NCI-H2227 (cell line): ENCODE data around the gene DLK1.

ENCODE experiments used
- DNase-seq: peaks from one replicate; lab custom pipeline; 2025; ENCODE audit not compliant: unreplicated experiment; lab: John Stamatoyannopoulos, UW

The DLK1 gene

DNA sequence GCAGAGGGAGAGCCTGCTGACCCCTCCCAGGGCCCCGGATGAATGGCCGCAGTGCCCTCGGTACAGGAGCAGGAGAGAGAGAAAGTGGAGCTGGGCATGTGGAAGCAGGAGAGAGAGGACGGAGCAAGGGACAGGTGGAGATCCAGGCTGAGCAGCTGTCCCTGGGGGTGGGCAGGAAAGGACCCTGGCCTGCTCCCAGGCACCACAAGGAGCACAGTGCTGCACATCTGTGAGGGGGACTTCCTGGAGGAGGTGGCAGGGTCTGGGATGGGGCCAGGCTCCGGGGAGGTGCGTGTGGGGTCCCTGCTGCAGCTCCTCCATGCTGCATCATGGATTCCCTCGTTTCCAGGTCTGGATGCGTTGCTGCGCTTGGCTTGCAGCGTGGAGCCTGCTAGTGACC, 13.0 kb upstream of the DLK1 start:
- no peak for DNase-seq

- DNase-seq = no peak
These were observed 12.3 kb upstream of the DLK1 start for GRCh38 chr14:100714258-100714892.

DNA sequence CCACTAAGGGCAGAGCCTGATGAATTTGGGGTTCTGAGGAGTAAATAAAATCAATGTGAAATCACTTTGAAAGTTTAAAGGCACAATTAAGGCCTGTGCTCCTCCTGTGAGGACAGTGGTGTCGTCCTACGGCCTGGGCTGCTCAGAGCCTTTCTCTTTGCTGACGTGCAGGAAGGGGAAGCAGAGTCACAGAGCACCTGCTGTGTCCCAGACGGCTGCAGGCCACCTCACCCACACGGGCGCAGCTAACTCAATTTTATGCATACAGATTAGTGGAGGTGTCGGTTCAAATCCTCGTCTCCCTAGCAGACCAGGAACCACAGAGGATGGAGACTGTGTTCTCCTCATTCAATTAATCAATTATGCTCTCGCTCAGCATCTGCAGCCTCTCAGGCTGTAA, 11.4 kb upstream of the DLK1 start:
- no peak for DNase-seq

DNA sequence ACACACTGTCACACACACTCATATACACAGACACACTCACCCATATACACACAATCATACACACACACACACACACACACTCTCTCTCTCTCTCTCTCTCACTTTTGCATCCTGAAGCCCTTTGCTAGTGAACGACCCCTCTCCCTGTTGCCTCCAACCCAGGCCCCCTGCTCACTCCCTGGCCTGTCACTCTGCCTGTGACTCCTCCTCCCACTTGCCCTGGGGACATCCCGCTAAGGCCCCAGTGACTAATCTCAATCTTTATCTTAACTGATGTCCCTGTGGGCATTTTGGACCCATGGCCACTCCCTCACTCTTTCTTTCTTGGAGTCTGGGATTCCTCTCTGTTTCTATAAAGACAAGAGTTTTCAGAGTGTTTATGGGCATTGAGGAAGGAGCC, 10.9 kb upstream of the DLK1 start:
- DNase-seq = no peak

GRCh38 chr14:100717386-100717785, 9.3 kb upstream of the DLK1 start:
- no peak for DNase-seq

DNA sequence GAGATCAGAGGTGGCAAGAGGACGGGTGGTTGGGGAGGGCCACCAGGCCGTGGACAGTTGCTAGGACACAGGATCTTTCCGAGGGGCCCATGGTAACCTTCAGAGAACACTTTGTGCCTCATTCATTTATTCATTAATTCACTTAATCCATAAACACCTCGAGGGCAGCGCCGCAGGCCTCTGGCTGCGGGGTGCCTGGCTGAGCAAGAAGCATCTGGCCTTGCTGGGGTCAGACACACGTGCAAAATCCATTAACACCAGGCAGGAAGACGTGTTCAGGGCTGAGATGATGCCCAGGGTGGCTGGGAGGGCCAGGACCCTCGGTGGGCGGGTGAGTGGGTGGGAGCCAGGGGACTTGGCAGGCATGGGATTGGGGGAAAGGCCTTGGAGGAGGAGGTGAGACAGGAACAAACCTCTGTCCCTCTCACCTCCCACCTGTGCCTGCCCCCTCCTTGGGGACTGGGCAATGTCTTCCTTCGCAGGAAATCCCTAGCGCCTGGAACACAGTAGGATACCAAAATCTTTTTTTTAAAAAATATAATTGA, 6.6 kb upstream of the DLK1 start:
- DNase-seq = no peak

DNA sequence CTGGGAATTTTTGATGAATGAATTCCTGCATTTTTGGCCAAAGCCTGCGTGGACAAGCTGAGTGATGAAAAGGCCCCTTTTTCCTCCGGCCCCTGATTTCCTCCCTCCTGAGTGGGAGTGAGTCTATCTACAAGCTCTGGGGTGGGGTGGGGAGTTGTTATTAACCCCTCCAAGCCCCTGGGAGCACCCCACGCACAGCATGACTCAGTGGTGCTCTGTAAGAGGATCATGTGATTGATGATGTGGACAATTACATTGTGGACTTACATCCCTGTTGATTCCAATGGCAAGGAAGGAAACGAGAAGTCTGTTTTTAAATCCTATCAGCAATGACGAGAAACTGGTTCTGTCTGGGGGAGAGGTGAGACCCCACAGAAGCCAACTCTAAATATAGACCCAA, 5.1 kb upstream of the DLK1 start:
- DNase-seq = no peak

GRCh38 chr14:100722367-100722766, 4.3 kb upstream of the DLK1 start:
- no peak for DNase-seq

- DNase-seq = no peak
These were observed 3.4 kb upstream of the DLK1 start for GRCh38 chr14:100723135-100723829.

DNA sequence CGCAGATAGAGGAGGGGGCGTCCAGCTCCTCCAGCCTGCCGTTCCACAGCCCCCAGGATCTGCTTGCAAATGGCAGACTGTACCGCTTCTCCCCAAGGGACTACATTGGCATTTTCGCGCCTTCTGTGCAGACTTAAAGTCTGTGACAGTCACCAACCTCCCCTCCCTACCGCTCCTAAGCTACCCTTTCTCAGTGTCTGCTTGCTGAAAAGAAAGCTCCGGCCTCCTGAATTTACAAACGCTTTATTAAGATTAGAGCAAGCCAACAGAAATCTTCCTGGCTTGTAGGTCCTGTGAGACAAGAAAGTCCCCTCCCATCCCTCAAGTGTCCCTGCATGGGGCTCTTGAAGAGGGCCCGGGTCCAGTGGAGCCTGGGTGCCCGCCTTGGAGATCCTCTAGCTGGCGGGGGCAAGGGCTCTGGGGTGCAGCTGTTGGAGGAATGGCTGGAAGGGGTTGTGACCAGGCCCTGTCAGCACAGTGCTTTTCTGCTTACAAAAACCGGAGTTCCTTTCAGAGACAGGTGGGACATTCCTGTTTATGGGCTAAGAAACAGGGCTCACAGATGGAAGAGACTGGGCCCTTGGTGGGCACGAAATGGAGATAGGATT, 2.8 kb upstream of the DLK1 start:
- DNase-seq = no peak

DNA sequence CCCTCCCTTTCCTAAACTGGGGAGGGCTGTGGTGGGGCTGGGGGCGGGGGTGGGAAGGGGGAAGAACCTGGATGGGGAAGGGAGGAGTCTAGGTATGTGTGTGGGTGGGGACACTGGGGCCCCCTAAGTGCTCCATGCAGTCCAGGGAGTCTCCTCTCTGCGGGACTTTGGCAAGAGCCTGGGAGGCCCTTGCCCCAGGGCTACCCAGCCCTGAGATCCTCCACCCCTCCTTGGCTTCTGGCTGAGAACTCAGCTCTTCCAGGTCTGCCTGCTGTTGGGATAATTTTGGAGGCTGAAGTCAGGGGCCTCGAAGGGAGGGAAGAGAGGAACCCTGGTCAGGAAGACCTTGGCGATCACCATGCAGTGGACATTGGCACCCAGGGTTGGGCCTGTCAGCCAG, 2.2 kb upstream of the DLK1 start:
- DNase-seq = no peak

DNA sequence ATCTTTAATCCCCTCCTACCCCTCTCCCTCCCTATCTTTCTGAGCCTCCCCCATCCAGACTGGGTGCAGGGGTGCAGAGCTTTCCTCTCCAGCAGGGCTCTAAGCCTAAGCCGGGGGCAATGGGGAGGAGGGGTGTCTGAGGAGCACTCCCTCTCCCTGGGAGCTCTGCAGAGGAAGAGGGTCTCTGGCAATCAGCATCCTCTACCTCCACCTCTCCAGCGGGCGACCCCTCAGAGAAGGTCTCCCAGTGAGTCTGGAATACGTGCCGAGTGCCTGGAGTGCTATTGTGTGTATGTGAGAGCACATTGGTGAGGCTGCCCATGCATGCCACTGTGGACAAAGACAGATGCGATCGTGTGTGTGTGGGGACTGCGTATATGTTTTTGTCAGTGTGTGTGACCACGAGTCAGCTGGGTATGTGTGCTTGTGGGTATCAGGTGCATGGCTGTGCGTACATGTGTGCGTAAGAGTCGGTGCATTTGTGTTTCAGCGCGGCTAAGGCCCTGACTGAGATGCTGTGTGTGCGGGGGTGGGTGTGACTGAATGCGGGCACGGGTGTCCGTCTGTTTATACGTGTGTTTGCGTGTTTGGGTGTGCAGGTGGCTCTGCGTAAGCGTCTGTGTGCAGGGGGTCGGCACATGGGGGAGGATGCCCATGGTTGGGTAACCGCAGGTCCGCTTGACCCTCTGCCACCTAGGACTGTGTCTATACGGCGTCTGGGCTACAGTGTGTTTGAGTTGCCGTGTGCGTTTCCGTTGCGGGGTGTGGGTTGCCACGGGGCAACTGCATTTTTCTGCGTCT, 905 bp upstream of the DLK1 start:
- no peak for DNase-seq

- no peak for DNase-seq
These were observed 587 bp downstream of the DLK1 start for GRCh38 chr14:100727086-100727872.

DNA sequence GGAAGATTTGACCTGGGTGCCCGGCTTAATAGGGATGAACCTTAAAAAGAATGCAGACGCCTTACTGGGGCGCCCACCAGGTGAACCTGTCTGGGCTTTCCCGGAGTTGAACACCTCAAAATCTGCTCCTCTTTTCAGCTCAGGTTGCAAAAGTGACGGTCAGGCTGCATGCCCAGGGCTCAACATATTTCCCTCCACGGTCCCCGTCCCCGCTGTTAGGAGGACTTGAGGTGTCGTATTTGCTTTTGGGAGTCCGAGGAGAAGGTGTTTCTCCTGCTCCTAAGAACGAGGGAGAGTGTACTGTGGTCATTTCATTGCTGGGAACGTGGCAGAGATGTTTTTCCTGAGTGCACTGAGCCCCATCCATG, 1.2 kb downstream of the DLK1 start:
- no peak for DNase-seq

GRCh38 chr14:100728962-100729361, 2.3 kb downstream of the DLK1 start:
- no peak for DNase-seq

GRCh38 chr14:100729982-100730381, 3.3 kb downstream of the DLK1 start:
- DNase-seq = no peak

DNA sequence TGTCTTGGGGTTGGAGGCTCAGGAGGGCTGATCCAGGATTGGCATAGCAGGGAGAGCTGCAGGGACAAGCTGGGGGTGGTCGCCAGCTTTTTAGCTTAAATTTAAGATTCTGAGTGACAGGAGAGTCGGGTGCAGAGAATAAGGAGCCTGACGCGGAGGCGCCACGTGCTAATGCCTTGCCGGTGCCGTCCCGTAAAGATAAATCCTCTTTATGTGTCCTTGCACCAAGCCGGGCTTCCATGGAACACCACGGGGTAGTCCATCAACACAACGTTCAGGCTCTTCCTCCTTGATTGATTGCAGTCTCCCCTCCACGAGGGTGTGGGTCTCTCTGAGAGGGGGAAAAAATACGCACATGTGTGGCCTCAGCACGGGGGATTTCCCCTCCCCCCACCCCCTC, 3.9 kb downstream of the DLK1 start:
- DNase-seq = no peak

- no peak for DNase-seq
These were observed 4.4 kb downstream of the DLK1 start for GRCh38 chr14:100731011-100731670.

DNA sequence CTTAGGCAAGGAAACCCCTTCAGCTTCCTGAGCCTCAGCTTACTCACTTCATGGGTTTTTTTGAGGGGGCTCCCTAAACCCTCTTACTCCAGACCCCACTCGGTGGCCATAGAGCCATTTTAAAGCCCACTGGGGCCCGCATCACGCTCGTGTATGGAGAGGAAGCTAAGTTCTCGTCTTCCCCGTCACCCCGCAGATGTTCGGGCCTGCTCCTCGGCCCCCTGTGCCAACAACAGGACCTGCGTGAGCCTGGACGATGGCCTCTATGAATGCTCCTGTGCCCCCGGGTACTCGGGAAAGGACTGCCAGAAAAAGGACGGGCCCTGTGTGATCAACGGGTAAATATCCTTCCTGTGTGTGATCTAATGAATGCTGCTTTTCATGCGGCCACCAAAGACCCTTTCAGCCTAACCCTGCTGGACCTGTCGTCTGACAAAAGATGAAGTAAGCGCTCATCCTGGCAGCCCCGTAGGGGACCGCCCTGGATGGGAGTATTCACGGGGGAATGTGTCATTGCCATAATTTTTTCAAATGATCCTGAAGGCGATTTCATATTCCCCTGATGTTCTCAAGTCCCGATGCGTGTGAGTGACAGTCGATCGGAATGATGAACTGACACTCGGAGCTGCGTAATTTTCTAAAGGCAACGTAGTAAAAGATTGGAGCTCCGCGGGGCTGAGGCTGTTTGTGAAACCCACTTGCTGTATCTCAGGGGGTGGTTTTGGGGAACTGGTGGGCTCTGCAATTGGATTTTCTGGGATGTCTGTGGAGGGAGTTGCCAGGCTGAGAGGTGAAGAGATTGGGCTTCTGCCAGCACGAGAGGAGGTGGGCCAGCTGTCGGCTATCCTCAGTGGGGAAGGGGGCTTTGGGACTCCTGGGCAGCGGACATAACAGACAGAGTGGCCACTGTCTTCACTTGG, 5.4 kb downstream of the DLK1 start:
- no peak for DNase-seq
